C4-2B (cell line): ENCODE data around the gene KYNU.
A peak's percentile ranks its signal among the peaks of the same experiment; 100 is the strongest.

Source experiments
- H3K27ac ChIP-seq: fragments of 450-650 bp; 2 replicates; pipeline ENCODE4 v1.5.1; 2017
- CTCF ChIP-seq: fragments of 450-650 bp; conservative IDR thresholded peaks from 2 replicates; pipeline ENCODE4 v1.5.1; 2017; ENCODE audit warnings: mild to moderate bottlenecking
- ZFX ChIP-seq: fragments of 450-650 bp; IDR thresholded peaks from 2 replicates; pipeline ENCODE4 v1.6.1; 2017

KYNU gene

GRCh38 chr2:142872882-142873724 is 4.4 kb upstream of the KYNU start:
- H3K27ac ChIP-seq: no peak overlapping the region
- TF ChIP-seq CTCF (no peak), ZFX (no peak)

- H3K27ac ChIP-seq: peak overlapping the region; percentile 46; the same call in 1 of the 2 replicates
These were observed 3.6 kb upstream of the KYNU start for GRCh38 chr2:142873831-142874287.

GRCh38 chr2:142874293-142874814 is 3.1 kb upstream of the KYNU start:
- H3K27ac ChIP-seq: peak overlapping the region; percentile 46; the same call in 1 of the 2 replicates
- TF ChIP-seq CTCF (no peak), ZFX (no peak)

More at GRCh38 chr2:142873831-142874287, 3.6 kb upstream of the KYNU start:
- TF ChIP-seq CTCF (no peak), ZFX (no peak)

- no peak overlapping the region for H3K27ac ChIP-seq
- TF ChIP-seq ZFX (no peak), CTCF (no peak)
These were observed 2.5 kb upstream of the KYNU start for GRCh38 chr2:142875010-142875409.

GRCh38 chr2:142875652-142876051 is 1.8 kb upstream of the KYNU start:
- TF ChIP-seq ZFX (no peak), CTCF (no peak)
- no peak overlapping the region for H3K27ac ChIP-seq

- H3K27ac ChIP-seq: no peak overlapping the region
- TF ChIP-seq CTCF (no peak), ZFX (no peak)
These were observed 1.0 kb upstream of the KYNU start for GRCh38 chr2:142876423-142876822.

GRCh38 chr2:142878031-142878678 is 691 bp downstream of the KYNU start:
- no peak overlapping the region for H3K27ac ChIP-seq
- TF ChIP-seq CTCF (no peak), ZFX (no peak)
